ENCODE measurements around the gene GUCA1C. TPM values are rescaled to one million over a fixed set of nuclear protein-coding genes. Genes with fewer than 3 reads are reported as not detected.

Gene GUCA1C
- total and polyA plus RNA-seq, 10 of the 15 experiments (the other 5 are each of a cell fraction or from before 2014, with no cell fraction given) = not detected

GRCh38 chr3:108936924-108937689 lies 16.6 kb downstream of the GUCA1C start:
- no peak for TF ChIP-seq ZNF384 (IDR thresholded peaks at IDR 0.05; ENCODE audit: borderline replicate concordance, low read depth, low read length)
- H4K20me1 ChIP-seq (ENCODE audit: control insufficient read depth, insufficient read depth) = no peaks in the 10 kb centered on the region
- intact Hi-C loops (cut with micrococcal nuclease; ENCODE audit: unreplicated experiment) (no loop called here), in situ Hi-C loops (cut with MboI) (no loop called here)
- RAD21 ChIA-PET (ENCODE audit: unreplicated experiment) = no interaction called here
- BruUV-seq (replicated peaks) = no TSS peak
- SMC1A ChIA-PET (ENCODE audit: uncharacterized antibody, unreplicated experiment) = no interaction called here
- H3K9me3 ChIP-seq (replicated peaks; ENCODE audit: control insufficient read depth, insufficient read depth, low read length) = no peaks in the 10 kb centered on the region
- H3K36me3 ChIP-seq (ENCODE audit: control insufficient read depth in 2 of 2, insufficient read depth in 2 of 2, low read length in 1 of 2) = no peaks in the 10 kb centered on the region
- H3K4me3 ChIP-seq = no peak overlapping the region
- no peak overlapping the region for H3K27ac ChIP-seq (ENCODE audit: control insufficient read depth, insufficient read depth)
- no peaks in the 10 kb centered on the region for H3K27me3 ChIP-seq (replicated peaks in 1 of 2; ENCODE audit: control insufficient read depth in 2 of 2, insufficient read depth in 2 of 2, low read length in 1 of 2)
- H3K79me2 ChIP-seq (ENCODE audit: control insufficient read depth, insufficient read depth, low read length) = no peaks in the 10 kb centered on the region
- CTCF ChIA-PET = interaction anchor here (0.8 kb wide), 1 partner anchor 17 kb away, joined by 3 read pairs; no protein-coding TSS in a partner anchor
- no peak overlapping the region for H3K4me2 ChIP-seq (ENCODE audit: control insufficient read depth, insufficient read depth)
- H3K9ac ChIP-seq (ENCODE audit: control insufficient read depth, insufficient read depth, low read length) = no peak overlapping the region
- ATAC-seq (no peak), FAIRE-seq (no peak), DNase-seq (ENCODE audit: low read depth, low spot score) (no peak)
- no peaks in the 10 kb centered on the region for H3K4me1 ChIP-seq (ENCODE audit: control insufficient read depth, insufficient read depth, low read length)
- 43% methylated on average over 8 of the region's 8 CpGs for WGBS (ENCODE audit: insufficient coverage, insufficient replicate concordance, low lambda C conversion rate, missing lambda C conversion rate)
- no peak overlapping the region for H2AFZ ChIP-seq (ENCODE audit: control insufficient read depth, low read depth, low read length)
- POLR2A ChIA-PET = no interaction called here

GRCh38 chr3:108931035-108931434 lies 22.6 kb downstream of the GUCA1C start:
- no peak for ATAC-seq
- Histone ChIP-seq H3K36me3 (ENCODE audit: control insufficient read depth in 2 of 2, insufficient read depth in 2 of 2, low read length in 1 of 2) (no peaks in the 10 kb centered on the region), H3K79me2 (ENCODE audit: control insufficient read depth, insufficient read depth, low read length) (no peaks in the 10 kb centered on the region), H2AFZ (ENCODE audit: control insufficient read depth, low read depth, low read length) (no peak overlapping the region), H3K4me1 (ENCODE audit: control insufficient read depth, insufficient read depth, low read length) (no peaks in the 10 kb centered on the region), H4K20me1 (ENCODE audit: control insufficient read depth, insufficient read depth) (no peaks in the 10 kb centered on the region), H3K9ac (ENCODE audit: control insufficient read depth, insufficient read depth, low read length) (no peak overlapping the region), H3K4me3 (no peak overlapping the region), H3K4me2 (ENCODE audit: control insufficient read depth, insufficient read depth) (no peak overlapping the region), H3K27me3 (replicated peaks in 1 of 2; ENCODE audit: control insufficient read depth in 2 of 2, insufficient read depth in 2 of 2, low read length in 1 of 2) (no peaks in the 10 kb centered on the region), H3K27ac (ENCODE audit: control insufficient read depth, insufficient read depth) (no peak overlapping the region), H3K9me3 (replicated peaks; ENCODE audit: control insufficient read depth, insufficient read depth, low read length) (no peaks in the 10 kb centered on the region)
- TF ChIP-seq ZBTB11 (CRISPR knock-in tag; IDR thresholded peaks at IDR 0.05) = no peak
- no peak for TF ChIP-seq SREBF1 (IDR thresholded peaks at IDR 0.05; ENCODE audit: low read length)
- TF ChIP-seq SMC3 (IDR thresholded peaks at IDR 0.05; ENCODE audit: borderline replicate concordance, low read length) = no peak
- no peak for TF ChIP-seq HSF1 (IDR thresholded peaks at IDR 0.05; ENCODE audit: low read depth, low read length)
- TF ChIP-seq MAX (IDR thresholded peaks at IDR 0.05; ENCODE audit: low read depth, low read length) = no peak
- POLR2A ChIA-PET = no interaction called here
- intact Hi-C loops (cut with micrococcal nuclease; ENCODE audit: unreplicated experiment) = no loop called here
- in situ Hi-C loops (cut with MboI) = no loop called here
- RAD21 ChIA-PET (ENCODE audit: unreplicated experiment) = no interaction called here
- CTCF ChIA-PET = no interaction called here
- BruUV-seq (replicated peaks) = no TSS peak
- SMC1A ChIA-PET (ENCODE audit: uncharacterized antibody, unreplicated experiment) = interaction anchor here (0.6 kb wide), 1 partner anchor 47 kb away, joined by 3 read pairs; no protein-coding TSS in a partner anchor
- FAIRE-seq = no peak
- no peak for DNase-seq (ENCODE audit: low read depth, low spot score)

Measured in GM12878 (cell line).